Panc1 (cell line): ENCODE measurements around the gene RPL10A. TPM values are rescaled to one million over a fixed set of nuclear protein-coding genes. Genes with fewer than 3 reads are reported as not detected.

Experiments used
- ATAC-seq: fragments of 200-7000 bp; cut with Tn5 transposase; 2 replicates; pipeline ENCODE4 v1.9.1; 2020; ENCODE audit warnings: mild to moderate bottlenecking, moderate library complexity
- BruUV-seq: library from RNA; stranded (reverse); fragments of 400-500 nt; replicated peaks from 2 replicates; lab custom pipeline; 2021; lab: Mats Ljungman, UMichigan
- CTCF ChIA-PET: fragments of 300-600 bp; sonication (Branson Sonifier 250); formaldehyde crosslinking; loops from one replicate; lab custom pipeline; 2022; ENCODE audit warnings: antibody characterized with exemption; lab: Charles Lee
- POLR2A ChIA-PET: fragments of 300-600 bp; sonication (Branson Sonifier 250); formaldehyde crosslinking; loops from one replicate; lab custom pipeline; 2022; ENCODE audit warnings: antibody characterized with exemption; lab: Charles Lee
- DNase-seq: peaks from one replicate; pipeline ENCODE4 v3.0.0-alpha.2; 2010; ENCODE audit warnings: low read depth, low spot score
- H3K27ac ChIP-seq: 2 replicates; pipeline ENCODE4 v1.5.1; 2011; ENCODE audit warnings: mild to moderate bottlenecking, low read length, inconsistent platforms
- H3K27me3 ChIP-seq: fragments of 200-500 bp; sonication (Bioruptor generic); 2 replicates; pipeline ENCODE4 v1.6.0; 2014; ENCODE audit warnings: low read length, inconsistent platforms; ENCODE audit not compliant: control insufficient read depth, insufficient read depth
- H3K36me3 ChIP-seq: fragments of 200-500 bp; sonication (Bioruptor generic); 2 replicates; pipeline ENCODE4 v1.5.1; 2014; ENCODE audit warnings: inconsistent platforms, mild to moderate bottlenecking, low read length, moderate library complexity; ENCODE audit not compliant: control insufficient read depth, insufficient read depth
- H3K4me1 ChIP-seq: 2 replicates; pipeline ENCODE4 v1.5.1; 2011; ENCODE audit warnings: inconsistent platforms, mild to moderate bottlenecking, low read length, moderate library complexity; ENCODE audit not compliant: control insufficient read depth, insufficient read depth
- H3K4me3 ChIP-seq, 2 experiments: 2 replicates each; pipeline ENCODE4 v1.5.1; 2011 to 2012; ENCODE audit warnings: low read depth in 2 of 2, low read length in 2 of 2, mild to moderate bottlenecking in 2 of 2, inconsistent platforms in 1 of 2, moderate library complexity in 1 of 2
- H3K9me3 ChIP-seq: fragments of 200-500 bp; sonication (Bioruptor generic); 2 replicates; pipeline ENCODE4 v1.5.1; 2014; ENCODE audit warnings: low read depth, mild to moderate bottlenecking, inconsistent platforms, low read length, moderate library complexity; ENCODE audit not compliant: control insufficient read depth, insufficient read depth
- POLR2AphosphoS5 ChIP-seq: IDR thresholded peaks from 2 replicates; pipeline ENCODE4 v1.6.1; 2012; ENCODE audit warnings: mild to moderate bottlenecking, low read depth, low read length, moderate library complexity
- REST ChIP-seq, 2 experiments: IDR thresholded peaks; 2 replicates each; pipeline ENCODE4 v1.6.1; 2011 to 2012; ENCODE audit warnings: low read depth in 2 of 2, control low read depth in 1 of 2, low read length in 1 of 2, mild to moderate bottlenecking in 1 of 2, moderate library complexity in 1 of 2; ENCODE audit not compliant: insufficient read depth in 1 of 2
- SIN3A ChIP-seq: IDR thresholded peaks from 2 replicates; pipeline ENCODE4 v1.6.1; 2012; ENCODE audit warnings: low read depth, mild to moderate bottlenecking, low read length, moderate library complexity, borderline replicate concordance; ENCODE audit not compliant: insufficient read depth
- TCF7L2 ChIP-seq: IDR thresholded peaks from 2 replicates; pipeline ENCODE4 v1.6.1; 2011; ENCODE audit warnings: mild to moderate bottlenecking, low read depth, low read length, inconsistent platforms
- in situ Hi-C: cut with HindIII; loops from 2 replicates; pipeline ENCODE4 v1.10.0; 2016; ENCODE audit warnings: low sequenced_read_pairs, low pct_unique_long_range_greater_than_20kb
- intact Hi-C: fragments of 100-400 bp; cut with micrococcal nuclease; formaldehyde crosslinking; loops from one replicate; pipeline ENCODE4 v1.10.0; 2022; ENCODE audit not compliant: unreplicated experiment
- total RNA-seq: library from RNA; stranded (reverse); gene quantifications from one replicate; pipeline ENCODE4 v1.2.1, GENCODE V29; 2021; ENCODE audit not compliant: unreplicated experiment
- TF ChIP-seq, protein P1 (sequence below): fragments of 450-650 bp; IDR thresholded peaks from 2 replicates; pipeline ENCODE4 v1.5.1; 2017; ENCODE audit warnings: mild to moderate bottlenecking

The RPL10A gene
- total RNA-seq, 1 experiment from 2014 or later: 732 TPM

DNA sequence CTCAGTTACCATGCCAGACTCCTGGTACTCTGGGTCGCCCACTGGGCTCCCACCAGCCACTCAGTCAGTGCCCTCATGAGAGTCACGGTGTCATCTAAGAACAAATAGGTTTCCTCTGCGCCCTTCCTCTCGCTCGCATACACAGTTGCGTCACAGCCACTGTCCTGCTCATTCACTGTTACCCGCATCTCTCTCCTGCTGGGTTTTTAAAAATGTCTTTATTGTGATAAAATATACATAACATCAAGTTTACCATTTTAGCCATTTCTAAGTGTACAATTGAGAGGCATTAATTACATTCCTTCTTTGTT is 24.7 kb downstream of the RPL10A start:
- no peak overlapping the region for H3K27ac ChIP-seq
- CTCF ChIA-PET: no interaction called here

GRCh38 chr6:35493307-35493983 is 25.2 kb downstream of the RPL10A start:
- H3K27ac ChIP-seq: no peak overlapping the region
- intact Hi-C loops (no loop called here), in situ Hi-C loops (no loop called here)
- BruUV-seq: TSS peak; percentile 71
- peaks cover 26% of the 10 kb centered on the region for H3K4me1 ChIP-seq
- ATAC-seq (no peak), DNase-seq (no peak)
- ChIA-PET POLR2A (no interaction called here), CTCF (interaction anchor here (0.6 kb wide), 2 partner anchors 59 to 1270 kb away, joined by 3 read pairs; no protein-coding TSS in a partner anchor)
- no peaks in the 10 kb centered on the region for H3K27me3 ChIP-seq
- H3K36me3 ChIP-seq: no peaks in the 10 kb centered on the region; the same call in 1 of the 2 replicates
- no peaks in the 10 kb centered on the region for H3K9me3 ChIP-seq
- no peak overlapping the region for H3K4me3 ChIP-seq
- TF ChIP-seq POLR2AphosphoS5 (no peak), TCF7L2 (no peak), REST (IDR thresholded peaks at IDR 0.05; ENCODE audit: insufficient read depth in 1 of 2, low read depth in 2 of 2, low read length in 1 of 2) (no peak), SIN3A (no peak)
- TF ChIP-seq, protein P1, sequence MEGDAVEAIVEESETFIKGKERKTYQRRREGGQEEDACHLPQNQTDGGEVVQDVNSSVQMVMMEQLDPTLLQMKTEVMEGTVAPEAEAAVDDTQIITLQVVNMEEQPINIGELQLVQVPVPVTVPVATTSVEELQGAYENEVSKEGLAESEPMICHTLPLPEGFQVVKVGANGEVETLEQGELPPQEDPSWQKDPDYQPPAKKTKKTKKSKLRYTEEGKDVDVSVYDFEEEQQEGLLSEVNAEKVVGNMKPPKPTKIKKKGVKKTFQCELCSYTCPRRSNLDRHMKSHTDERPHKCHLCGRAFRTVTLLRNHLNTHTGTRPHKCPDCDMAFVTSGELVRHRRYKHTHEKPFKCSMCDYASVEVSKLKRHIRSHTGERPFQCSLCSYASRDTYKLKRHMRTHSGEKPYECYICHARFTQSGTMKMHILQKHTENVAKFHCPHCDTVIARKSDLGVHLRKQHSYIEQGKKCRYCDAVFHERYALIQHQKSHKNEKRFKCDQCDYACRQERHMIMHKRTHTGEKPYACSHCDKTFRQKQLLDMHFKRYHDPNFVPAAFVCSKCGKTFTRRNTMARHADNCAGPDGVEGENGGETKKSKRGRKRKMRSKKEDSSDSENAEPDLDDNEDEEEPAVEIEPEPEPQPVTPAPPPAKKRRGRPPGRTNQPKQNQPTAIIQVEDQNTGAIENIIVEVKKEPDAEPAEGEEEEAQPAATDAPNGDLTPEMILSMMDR: no peak

More for the DNA sequence above, 24.7 kb downstream of the RPL10A start:
- in situ Hi-C loops (no loop called here), intact Hi-C loops (no loop called here)
- ATAC-seq: no peak
- no TSS peak for BruUV-seq
- POLR2A ChIA-PET: no interaction called here
- peaks cover 31% of the 10 kb centered on the region for H3K4me1 ChIP-seq
- DNase-seq: no peak
- H3K27me3 ChIP-seq: no peaks in the 10 kb centered on the region
- no peaks in the 10 kb centered on the region; the same call in 1 of the 2 replicates for H3K36me3 ChIP-seq
- TF ChIP-seq, protein P1: no peak
- no peak for TF ChIP-seq TCF7L2
- no peak overlapping the region for H3K4me3 ChIP-seq
- no peaks in the 10 kb centered on the region for H3K9me3 ChIP-seq
